Heart right ventricle (tissue), 16 donors: ENCODE results near the gene UBAP2L. TPM values are rescaled to one million over a fixed set of nuclear protein-coding genes. Genes with fewer than 3 reads are reported as not detected.

ENCODE experiments used
- ATAC-seq, 8 donors: fragments of 200-7000 bp; cut with Tn5 transposase; one replicate each; pipeline ENCODE4 v1.9.1; 2020; ENCODE audit warnings: mild to moderate bottlenecking in 8 of 8, moderate library complexity in 8 of 8, moderate number of reproducible peaks in 1 of 8
- DNase-seq, 2 donors: peaks; one replicate each; pipeline ENCODE4 v3.0.0-alpha.2; 2020
- H3K27ac ChIP-seq, 10 donors: fragments of 200-600 bp; sonication (generic) in 2 of 10; one replicate each; pipeline versions ENCODE4 v1.5.0 to v1.8.0; 2020 to 2022; ENCODE audit warnings: mild to moderate bottlenecking in 3 of 10
- H3K27me3 ChIP-seq, 7 donors: fragments of 200-600 bp; one replicate each; pipeline ENCODE4 v1.8.0; 2021 to 2022; ENCODE audit warnings: mild to moderate bottlenecking in 2 of 7
- H3K36me3 ChIP-seq, 9 donors: fragments of 200-600 bp; sonication (generic) in 1 of 9; one replicate each; pipeline versions ENCODE4 v1.5.0 to v1.8.0; 2020 to 2022; ENCODE audit warnings: mild to moderate bottlenecking in 2 of 9
- H3K4me1 ChIP-seq, 9 donors: fragments of 200-600 bp; sonication (generic) in 1 of 9; one replicate each; pipeline versions ENCODE4 v1.5.0 to v1.8.0; 2020 to 2022; ENCODE audit warnings: mild to moderate bottlenecking in 4 of 9
- H3K4me3 ChIP-seq, 10 donors: fragments of 200-600 bp; sonication (generic) in 2 of 10; one replicate each; pipeline versions ENCODE4 v1.5.0 to v1.8.0; 2020 to 2022; ENCODE audit warnings: mild to moderate bottlenecking in 7 of 10, moderate library complexity in 2 of 10
- H3K9me3 ChIP-seq, 11 donors: fragments of 200-600 bp in 10 of 11; sonication (generic) in 2 of 11; one replicate each; pipeline versions ENCODE4 v1.5.0 to v1.8.0; 2013 to 2022; ENCODE audit warnings: mild to moderate bottlenecking in 2 of 11, control low read depth in 1 of 11, moderate library complexity in 1 of 11
- CTCF ChIP-seq, 9 donors: fragments of 200-600 bp; sonication (generic) in 2 of 9; IDR thresholded peaks; one replicate each; pipeline versions ENCODE4 v1.5.0 to v1.8.0; 2021 to 2022; ENCODE audit warnings: antibody characterized with exemption in 9 of 9, mild to moderate bottlenecking in 5 of 9, moderate library complexity in 1 of 9
- WGBS, 2 donors: extraction: QIAGEN DNeasy Blood & Tissue Kit; methylation state at CpG; one replicate each; pipeline ENCODE4 v1.1.7; 2013; ENCODE audit warnings: inconsistent platforms in 1 of 2; 5-methylcytosine and 5-hydroxymethylcytosine counted together
- intact Hi-C, 10 donors: fragments of 100-400 bp; cut with DNase I; formaldehyde crosslinking; loops; one replicate each; pipeline versions ENCODE4 v1.11.1 to v1.14.2; 2022
- polyA plus RNA-seq, 2 donors: library from polyadenylated mRNA; stranded (reverse); fragments of 200-250 nt; gene quantifications; one replicate each; pipeline ENCODE4 v1.2.3, GENCODE V29; 2013
- total RNA-seq, 10 donors: library from RNA; stranded (reverse); fragmentation: NEBNext Ultra II Directional in 3 of 10; extraction: Animal tissue kit (Norgen Biotek cat#: 25700) in 3 of 10; gene quantifications; one replicate each; pipeline versions ENCODE4 v1.2.1 to v1.2.4, GENCODE V29; 2021 to 2023
- donor health status: Arrhythmogenic right ventricular cardiomyopathy.
- donor health status: ischemic (EF 13 %, LVEDD 7.1; RV severe dilation, severe dysfunction).
- donor health status: healthy with polysubstance abuse.
- donor health status: DM: no; HTN: yes; CAD: no.
- donor health status: DM: no; HTN: no; CAD: no.
- donor health status: ischemic (EF 25% LVEDD 6.9; RV normal size, moderate dysfunction).
- donor health status: ischemic (EF 25% LVEDD 5.7; RV mildly dilated, moderate dysfunction).
- donor health status: healthy.
- donor health status: DM: yes; HTN: yes; CAD: no.
- donor health status: Ischemic cardiomyopathy.
- donor health status: ischemic (EF 35%, LVEDD 5.7; RV mildly dilated, moderate dysfunction).
- donor health status: nonischemic (EF 11% LVEDD 7.7; RV severe dilation, severe dysfunction).
- donor health status: DM: yes; HTN: yes; CAD: no.
- donor health status: PGD.
- donor health status: ischemic (EF 29% LVEDD 5.4; RV normal size, mild dysfunction).
- donor health status: nonischemic (EF 23%, LVEDD 6.1; RV moderate dilation, normal function).

The UBAP2L gene
- total and polyA plus RNA-seq, 12 donors, result 55.2 to 135 (median 107) TPM

GRCh38 chr1:154236855-154237254 is 16.1 kb downstream of the UBAP2L start:
- H3K27me3 ChIP-seq, result no peaks in the 10 kb centered on the region
- intact Hi-C loops, result no loop called here
- 88 to 93% methylated on average over 4 of the region's 4 CpGs for WGBS, 2 donors
- no peak for DNase-seq
- peaks cover 0 to 100% (median 63%) of the 10 kb centered on the region in 9 donors for H3K36me3 ChIP-seq
- H3K9me3 ChIP-seq, result no peaks in the 10 kb centered on the region
- TF ChIP-seq CTCF (IDR thresholded peaks at IDR 0.05), result no peak
- no peaks in the 10 kb centered on the region for H3K4me1 ChIP-seq
- no peak overlapping the region for H3K27ac ChIP-seq
- H3K4me3 ChIP-seq, result no peak overlapping the region
- ATAC-seq, result no peak

GRCh38 chr1:154237435-154237834 is 16.7 kb downstream of the UBAP2L start:
- DNase-seq (no peak), ATAC-seq (no peak)
- TF ChIP-seq CTCF (IDR thresholded peaks at IDR 0.05), result no peak
- H3K4me3 ChIP-seq, result no peak overlapping the region
- H3K36me3 ChIP-seq, result peaks cover 0 to 100% (median 64%) of the 10 kb centered on the region in 9 donors
- H3K4me1 ChIP-seq, result no peaks in the 10 kb centered on the region
- H3K27ac ChIP-seq, result no peak overlapping the region
- intact Hi-C loops, result no loop called here
- no peaks in the 10 kb centered on the region for H3K9me3 ChIP-seq
- no peaks in the 10 kb centered on the region for H3K27me3 ChIP-seq
- WGBS, 2 donors, result 94 to 97% methylated on average over 2 of the region's 2 CpGs

- Histone ChIP-seq H3K4me3 (no peak overlapping the region), H3K27ac (no peak overlapping the region), H3K27me3 (no peaks in the 10 kb centered on the region), H3K9me3 (no peaks in the 10 kb centered on the region), H3K4me1 (no peaks in the 10 kb centered on the region), H3K36me3 (peaks cover 0 to 100% (median 60%) of the 10 kb centered on the region in 9 donors)
- ATAC-seq (no peak), DNase-seq (no peak)
- TF ChIP-seq CTCF (IDR thresholded peaks at IDR 0.05), result no peak
- 91 to 95% methylated on average over 6 of the region's 6 CpGs for WGBS, 2 donors
- intact Hi-C loops, result no loop called here
Observed at GRCh38 chr1:154237880-154238506, 17.2 kb downstream of the UBAP2L start.

- no peak for TF ChIP-seq CTCF (IDR thresholded peaks at IDR 0.05)
- Histone ChIP-seq H3K27me3 (no peaks in the 10 kb centered on the region), H3K9me3 (no peaks in the 10 kb centered on the region), H3K4me3 (no peak overlapping the region), H3K4me1 (no peaks in the 10 kb centered on the region), H3K27ac (no peak overlapping the region), H3K36me3 (peaks cover 7 to 100% (median 67%) of the 10 kb centered on the region in 9 donors)
- no peak for ATAC-seq
- 82 to 83% methylated on average over 3 of the region's 3 CpGs for WGBS, 2 donors
- intact Hi-C loops, result no loop called here
- DNase-seq, result no peak
Observed at GRCh38 chr1:154239491-154239890, 18.7 kb downstream of the UBAP2L start.
